Hematopoietic multipotent progenitor cell treated with erythropoietin and hydrocortisone succinate and interleukin-3 and kit ligand, for 4 days (in vitro differentiated cells): ENCODE measurements around the gene RAB34.
"Not testable (repeated sequence)": the region's sequence is repeated elsewhere in the genome, so short reads cannot be mapped to it uniquely, and the experiment has no call there.

Experiments
- DNase-seq: peaks from one replicate; pipeline ENCODE4 v3.0.0-alpha.2; 2015

The RAB34 gene

DNA sequence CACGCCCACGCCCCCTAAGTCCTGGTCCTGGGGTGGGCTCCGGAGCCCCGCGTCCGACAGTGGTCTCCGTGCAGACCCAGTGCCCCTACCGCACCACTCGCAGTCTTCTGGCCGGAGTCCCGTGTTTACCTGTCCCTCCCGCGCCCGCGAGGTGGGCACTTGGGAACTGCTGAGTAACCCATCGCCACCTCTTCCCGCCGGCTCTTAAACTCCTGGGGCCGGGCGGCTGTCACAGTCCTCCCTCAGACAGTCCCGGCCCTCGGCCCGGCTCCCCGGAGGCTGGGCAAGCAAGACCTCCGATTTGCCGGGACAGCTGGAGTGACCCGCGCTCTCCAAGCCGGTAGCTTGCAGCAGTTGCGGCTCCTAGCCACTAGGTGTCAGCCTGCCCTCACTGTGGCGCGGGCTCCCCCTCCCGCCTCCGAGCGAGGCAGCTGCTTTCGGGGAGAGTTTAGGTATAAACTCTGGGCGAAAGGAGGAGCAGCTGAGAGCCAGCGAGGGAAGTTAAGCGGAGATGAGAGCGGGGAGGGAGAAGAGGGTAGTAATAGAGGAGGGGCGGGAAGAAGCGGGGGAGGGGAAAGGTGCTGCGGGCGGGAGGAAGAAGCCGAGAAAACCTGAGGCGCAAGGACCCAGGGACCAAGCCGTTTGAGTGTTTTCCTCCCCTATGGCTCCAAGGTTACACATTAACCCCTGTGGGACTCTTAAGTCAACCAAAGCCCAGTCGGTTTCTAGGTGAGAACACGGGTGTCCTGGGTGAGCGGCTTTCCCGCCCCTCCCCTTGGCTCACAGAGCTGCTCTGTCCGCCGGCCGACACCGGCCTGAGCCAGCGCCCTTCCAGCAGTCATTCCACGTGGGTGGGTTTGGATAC, 9.2 kb upstream of the RAB34 start:
- peak; percentile 97 for DNase-seq

DNA sequence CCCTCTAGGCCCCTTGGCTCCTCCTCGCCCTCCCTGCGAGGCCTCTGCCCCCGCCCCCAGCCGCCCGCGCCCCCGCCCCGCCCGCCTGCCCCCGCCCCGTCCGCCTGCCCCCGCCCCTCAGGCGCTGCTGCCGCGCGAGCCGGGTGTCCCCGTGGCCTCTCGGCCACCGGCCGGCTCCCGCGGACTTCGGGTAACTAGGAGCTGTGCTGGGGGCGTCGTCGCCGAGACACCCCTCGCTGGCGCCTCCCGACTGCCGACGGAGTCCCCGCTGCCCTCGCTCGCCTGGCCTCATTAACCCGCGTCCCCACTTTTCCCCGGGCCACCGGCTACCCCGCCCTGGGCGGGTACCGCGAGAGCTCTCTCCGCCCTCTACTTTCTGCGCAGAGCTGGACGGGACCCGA, 8.6 kb upstream of the RAB34 start, which contains the start of gene TLCD1:
Gene TLCD1, minus strand, starts transcription at position 8 of the 401 bp plus-strand sequence. CDS start 136 bp downstream, outside the sequence.
- peak; percentile 92 for DNase-seq

DNA sequence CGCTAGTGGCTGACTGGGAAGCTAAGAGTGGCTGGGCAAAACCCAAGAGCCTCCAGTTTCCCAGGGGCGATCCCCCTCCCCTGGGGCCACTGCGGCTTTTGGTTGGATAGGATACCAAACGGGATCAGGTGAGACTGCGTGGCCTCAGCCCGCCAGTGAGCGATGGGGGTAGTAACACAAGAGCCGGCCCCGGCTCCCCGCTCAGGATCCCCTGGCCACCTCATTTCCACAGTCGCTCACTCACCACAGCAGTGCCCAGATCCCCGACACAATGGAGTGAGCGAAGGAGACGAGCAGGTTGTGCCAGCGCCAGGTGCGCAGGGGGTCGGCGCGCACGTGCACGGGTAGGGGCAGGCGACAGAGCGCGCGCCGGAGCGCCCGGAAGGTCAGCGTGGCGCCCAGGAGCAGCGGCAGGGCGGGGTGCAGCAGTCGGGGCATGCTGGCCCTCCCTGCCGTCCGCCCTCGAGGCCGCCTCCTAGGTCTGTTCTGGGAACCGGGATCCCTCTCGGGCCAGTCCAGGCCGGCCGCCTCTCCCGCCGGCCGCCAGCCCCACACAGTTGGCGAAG, 8.1 kb upstream of the RAB34 start:
- DNase-seq: peak; percentile 85

DNA sequence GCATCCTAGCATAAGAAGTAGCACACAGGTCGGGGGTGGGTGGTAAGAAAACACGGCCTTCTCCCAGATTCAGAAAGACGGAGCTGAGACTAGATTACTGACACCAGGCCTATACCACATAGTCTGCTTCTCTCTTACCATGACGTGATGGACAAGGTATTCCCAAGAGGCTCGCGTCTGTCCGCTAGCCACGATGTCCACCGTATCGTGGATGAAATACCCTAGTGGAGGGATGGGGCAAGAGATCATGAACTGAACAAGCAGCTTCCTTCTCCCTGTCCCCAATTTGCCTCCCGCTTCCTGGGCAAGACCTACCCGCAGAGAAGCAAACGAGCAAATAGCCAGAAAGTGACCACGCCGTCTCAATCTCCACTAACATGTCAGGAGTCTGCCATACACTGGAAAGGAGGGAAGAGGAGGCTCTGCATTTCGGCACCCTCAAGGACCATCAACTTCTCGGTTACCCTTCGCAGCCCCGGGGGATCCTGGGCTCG, 7.5 kb upstream of the RAB34 start:
- peak; percentile 73 for DNase-seq

DNA sequence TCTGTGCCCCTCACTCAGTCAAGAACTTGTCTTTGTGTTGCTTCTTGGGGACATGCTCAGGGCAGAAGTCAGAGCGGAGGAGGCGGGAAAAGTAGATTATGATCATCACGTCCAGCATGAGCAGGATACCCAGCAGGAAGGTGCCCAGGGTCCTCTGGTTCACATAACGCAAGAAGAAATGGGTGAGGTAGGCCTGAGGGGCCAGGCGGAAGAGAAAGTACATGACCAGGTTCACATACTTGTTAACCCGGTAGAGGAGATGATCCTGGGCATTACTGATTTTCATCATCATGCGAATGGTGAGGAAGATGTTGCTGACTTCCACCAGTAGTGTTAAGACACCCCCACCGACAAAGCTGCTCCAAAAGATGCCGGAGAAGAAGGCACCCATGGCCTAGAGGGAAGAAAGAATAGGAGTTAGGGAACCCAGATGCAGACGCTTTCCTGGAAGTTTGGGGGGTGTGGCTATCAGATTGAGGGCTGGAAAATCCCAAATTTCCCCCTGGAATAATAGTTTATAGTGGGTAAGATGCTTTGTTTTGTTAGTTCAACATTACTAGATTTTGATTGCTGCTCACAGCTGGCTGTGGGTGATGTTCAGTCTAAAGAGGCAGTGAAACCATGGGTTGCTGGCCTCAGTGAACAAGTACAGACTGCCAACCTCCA, 7.0 kb upstream of the RAB34 start:
- DNase-seq: peak; percentile 42

DNA sequence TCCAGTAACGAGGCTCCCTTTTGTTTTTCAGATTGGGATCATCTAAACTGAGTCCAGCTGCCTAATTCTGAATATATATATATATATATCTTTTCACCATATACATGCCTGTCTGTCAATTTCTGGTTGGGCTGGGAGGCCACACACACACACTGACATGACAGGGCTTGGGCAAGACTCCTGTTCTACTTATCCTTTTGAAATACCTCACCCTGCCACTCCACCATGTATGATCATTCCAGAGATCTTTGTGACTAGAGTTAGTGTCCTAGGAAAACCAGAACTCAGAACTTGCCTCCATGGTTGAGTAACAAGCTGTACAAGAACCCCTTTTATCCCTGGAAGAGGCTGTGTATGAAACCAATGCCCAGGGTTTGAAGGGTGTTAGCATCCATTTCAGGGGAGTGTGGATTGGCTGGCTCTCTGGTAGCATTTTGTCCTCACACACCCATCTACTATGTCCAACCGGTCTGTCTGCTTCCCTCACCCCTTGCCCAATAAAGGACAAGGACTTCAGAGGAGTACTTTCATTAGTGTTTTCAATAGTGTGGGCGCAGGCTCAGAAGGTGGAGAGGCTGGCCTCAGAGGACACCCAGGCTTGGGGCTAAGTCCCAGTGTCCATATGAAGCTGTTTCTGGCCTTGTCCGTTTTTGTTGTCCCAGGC, 6.3 kb upstream of the RAB34 start:
- DNase-seq: not testable (repeated sequence)

DNA sequence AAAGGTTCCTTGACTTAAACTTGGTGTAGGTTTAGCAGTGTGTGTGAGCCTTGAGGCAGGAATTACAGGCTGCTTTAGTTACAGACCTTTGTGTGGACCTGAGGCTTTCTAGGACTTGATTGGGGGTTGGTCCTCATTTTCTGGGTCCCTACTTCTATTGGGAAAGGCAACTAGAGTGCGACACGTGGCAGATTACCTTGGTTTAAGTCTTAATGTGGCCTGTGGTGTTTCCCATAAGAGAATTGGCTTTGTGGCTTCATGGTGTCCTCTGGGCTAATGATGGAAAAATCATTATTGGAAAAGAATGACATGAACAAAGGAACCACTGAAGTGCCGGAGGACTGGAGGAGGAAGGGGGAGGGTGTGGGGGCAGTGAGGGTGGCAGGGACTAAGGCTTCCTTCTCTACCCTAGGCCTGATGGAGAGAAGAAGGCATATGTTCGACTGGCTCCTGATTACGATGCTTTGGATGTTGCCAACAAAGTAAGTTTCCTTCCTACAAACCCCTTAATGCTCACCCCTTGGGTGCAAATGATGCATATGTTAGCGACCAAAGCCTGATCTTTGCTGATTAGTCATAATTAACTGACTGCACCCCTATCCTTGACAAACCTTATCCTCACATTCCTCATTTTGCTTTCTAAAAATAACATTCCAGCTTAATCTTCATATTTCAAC, 5.6 kb upstream of the RAB34 start:
- no peak for DNase-seq

DNA sequence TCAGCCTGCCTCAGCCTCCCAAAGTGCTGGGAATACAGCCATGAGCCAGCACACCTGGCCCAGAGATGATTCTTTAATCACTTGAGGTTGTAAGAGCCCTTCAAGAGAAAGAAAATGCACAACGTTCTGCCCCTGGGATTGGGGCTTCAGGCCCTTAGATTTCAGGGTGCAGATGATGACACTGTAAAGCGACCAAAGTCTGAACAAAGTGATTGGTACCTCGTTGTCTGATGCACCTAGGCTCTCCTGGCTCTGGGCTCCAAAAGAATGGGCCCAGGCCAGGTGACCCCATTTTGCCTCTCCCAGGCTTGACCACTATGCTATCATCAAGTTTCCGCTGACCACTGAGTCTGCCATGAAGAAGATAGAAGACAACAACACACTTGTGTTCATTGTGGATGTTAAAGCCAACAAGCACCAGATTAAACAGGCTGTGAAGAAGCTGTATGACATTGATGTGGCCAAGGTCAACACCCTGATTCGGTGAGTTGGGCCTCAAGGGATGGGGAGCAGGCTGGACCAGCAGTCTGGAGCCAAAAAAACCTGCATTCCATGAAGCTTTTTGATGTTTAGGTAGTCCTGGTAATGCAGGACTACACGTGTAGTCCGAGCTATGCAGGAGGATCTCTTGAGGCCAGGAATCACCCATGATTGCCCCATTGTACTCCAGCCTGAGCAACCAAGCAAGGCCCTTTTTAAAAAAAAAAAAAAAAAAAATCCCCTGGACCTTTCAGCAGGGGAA, 4.9 kb upstream of the RAB34 start:
- no peak for DNase-seq

DNA sequence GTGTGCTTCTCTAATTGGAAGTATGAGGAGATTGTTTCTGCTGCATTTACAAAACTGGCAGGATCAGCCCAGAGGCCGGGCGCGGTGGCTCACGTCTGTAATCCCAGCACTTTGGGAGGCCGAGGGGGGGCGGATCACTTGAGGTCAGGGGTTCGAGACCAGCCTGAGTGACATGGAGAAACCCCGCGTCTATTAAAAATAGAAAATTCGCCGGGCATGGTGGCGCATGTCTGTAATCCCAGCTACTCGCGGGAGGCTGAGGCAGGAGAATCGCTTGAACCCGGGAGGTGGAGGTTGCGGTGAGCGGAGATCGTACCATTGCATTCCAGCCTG, 3.3 kb upstream of the RAB34 start:
- not testable (repeated sequence) for DNase-seq

DNA sequence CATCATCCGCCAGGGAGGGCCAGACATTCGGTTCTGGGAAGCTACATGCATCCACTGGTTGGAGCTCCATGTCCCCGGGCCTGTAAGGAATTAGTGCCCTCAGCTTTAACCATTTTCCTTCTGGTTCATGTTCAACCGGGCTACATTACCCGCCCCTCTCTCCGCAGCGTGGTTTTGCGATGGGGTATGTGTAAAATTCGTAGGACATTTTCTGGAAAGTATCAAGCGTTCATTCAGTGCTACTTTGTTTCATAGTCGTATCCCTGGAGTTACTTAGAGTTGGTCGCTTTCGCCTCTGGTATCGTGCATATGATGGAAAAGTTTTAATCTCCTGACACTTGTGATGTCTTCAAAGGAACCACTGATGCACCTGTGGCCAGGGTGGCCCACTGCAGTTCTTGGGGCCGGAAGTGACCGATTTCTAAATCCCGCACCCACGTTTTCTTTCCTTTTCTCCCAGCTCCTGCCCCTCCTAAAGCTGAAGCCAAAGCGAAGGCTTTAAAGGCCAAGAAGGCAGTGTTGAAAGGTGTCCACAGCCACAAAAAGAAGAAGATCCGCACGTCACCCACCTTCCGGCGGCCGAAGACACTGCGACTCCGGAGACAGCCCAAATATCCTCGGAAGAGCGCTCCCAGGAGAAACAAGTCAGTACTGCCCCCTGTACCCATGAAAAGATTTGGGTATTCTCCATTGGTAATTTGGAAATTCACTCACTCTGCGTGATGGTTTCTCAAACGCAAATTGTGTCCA, 2.8 kb upstream of the RAB34 start:
- peak; percentile 57 for DNase-seq

DNA sequence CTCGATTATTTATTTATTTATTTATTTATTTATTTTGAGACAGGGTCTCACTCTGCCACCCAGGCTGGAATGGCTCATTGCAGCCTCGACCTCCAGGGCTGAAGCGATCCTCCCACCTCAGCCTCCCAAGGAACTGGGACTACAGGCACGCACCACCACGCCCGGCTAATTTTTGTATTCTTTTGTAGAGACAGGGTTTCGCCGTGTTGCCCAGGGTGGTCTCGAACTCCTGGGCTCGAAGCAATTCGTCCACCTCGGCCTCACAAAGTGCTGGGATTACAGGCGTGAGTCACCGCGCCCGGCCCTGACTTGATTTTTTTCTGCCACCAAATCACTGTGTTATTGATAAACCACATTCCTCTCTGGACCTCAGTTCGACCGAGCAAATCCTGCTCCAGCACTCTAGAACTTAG, 1.4 kb upstream of the RAB34 start:
- DNase-seq: no peak

DNA sequence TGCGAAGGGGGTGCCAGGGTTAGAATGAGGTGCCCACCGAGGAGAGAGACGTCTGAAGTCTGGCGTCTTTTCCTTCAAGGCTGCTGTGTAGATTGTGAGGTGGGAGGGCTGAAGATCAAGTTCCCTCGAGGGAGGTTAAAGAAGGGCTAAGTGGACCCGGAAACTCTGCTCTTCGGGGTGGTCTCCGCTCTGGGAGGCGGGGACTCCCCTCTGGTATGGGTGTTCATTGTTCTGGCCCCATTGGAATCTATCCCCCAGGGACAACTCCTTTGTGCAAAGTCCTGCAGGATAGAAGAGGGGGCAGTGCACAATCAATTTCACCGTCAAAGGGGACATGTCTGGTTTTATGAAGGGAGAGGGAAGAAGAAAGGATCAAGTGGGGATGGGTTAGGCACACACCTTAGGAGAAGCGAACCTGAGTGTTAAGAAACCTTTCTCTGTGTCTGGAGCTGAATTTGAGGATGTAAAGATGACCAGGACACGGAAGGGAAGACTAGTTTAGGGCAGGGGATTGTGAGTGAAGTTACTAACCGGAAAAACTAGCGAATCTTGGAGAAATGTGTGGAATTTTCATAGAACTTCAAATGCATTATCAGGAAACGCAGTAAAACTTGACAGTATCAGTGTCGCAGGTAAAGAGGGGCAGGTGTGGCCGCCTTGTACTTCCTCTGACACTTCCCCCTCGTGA, 809 bp upstream of the RAB34 start:
- DNase-seq: no peak

DNA sequence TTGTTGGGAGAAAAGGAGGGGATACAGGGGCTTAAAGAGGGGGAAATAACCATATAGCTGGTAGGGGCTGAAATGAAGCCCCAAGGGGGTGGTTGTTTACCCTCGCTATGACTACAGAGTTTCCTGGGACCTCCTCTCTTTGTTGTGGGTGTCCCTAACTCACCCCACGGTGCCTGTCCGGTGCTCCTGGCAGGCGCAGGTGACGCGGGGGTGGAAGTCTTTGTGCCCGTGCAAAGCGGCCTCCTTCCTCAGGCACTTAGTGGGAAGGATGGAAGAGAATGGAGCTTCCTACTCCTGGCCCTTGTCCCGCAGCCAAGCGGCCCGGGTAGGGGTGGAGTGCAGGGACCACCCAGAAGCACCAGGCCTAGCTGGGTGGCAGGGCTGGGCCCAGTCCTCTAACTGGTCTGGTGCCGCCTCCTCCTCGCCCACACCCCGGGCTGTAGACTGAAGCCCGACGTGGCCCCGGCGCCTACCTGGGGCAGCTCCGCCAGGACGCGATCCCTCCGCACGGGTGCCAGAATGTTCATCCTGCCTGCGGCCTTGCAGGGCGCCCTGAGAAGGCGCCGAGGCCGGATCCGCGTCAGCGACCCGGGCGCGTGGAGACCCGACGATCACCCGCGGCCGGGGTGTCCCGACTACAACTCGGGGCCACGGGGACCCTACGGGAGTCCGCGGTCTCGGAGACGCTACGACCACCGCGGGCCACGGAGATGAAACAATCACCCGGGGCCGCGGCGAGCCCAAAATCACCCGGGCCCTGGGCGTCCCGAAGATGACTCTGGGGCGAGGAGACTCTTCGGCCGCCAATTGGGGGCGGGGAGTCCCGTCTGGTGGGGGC, 709 bp downstream of the RAB34 start:
- no peak for DNase-seq

DNA sequence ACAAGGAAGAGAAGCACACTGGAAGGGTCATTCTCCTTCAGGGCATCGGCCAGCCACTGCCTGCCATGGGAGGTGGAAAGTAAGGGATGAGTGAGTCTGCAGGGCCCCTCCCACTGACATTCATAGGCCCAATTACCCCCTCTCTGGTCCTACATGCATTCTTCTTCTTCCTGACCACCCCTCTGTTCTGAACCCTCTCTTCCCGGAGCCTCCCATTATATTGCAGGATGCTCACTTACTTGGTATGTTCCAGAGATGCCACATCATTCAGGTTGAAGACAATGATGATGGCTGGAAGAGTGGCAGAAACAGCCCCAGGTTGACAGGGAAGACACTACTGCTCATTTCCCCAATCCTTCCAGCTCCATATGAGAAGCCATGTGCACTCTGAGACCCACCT, 2.5 kb downstream of the RAB34 start:
- no peak for DNase-seq

DNA sequence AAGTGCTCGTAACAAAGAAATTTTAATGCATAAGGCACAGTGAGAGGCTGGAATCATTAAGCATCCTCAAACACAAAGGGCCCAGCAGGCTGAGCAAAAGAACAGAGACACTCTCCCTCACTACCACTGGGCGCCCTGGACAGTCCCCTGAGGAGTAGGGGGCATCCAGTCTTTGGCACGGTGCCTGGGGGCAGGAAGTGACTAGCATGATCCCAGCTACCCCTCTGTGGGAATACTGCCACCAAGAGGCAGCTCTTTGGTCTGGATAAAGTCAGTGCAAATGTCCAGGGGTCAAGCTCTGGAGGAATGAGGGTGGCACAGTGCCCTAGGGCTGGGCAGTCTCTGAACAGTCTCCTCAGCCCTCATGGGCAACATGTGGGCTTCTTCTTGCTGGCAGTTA, 3.4 kb downstream of the RAB34 start:
- no peak for DNase-seq

DNA sequence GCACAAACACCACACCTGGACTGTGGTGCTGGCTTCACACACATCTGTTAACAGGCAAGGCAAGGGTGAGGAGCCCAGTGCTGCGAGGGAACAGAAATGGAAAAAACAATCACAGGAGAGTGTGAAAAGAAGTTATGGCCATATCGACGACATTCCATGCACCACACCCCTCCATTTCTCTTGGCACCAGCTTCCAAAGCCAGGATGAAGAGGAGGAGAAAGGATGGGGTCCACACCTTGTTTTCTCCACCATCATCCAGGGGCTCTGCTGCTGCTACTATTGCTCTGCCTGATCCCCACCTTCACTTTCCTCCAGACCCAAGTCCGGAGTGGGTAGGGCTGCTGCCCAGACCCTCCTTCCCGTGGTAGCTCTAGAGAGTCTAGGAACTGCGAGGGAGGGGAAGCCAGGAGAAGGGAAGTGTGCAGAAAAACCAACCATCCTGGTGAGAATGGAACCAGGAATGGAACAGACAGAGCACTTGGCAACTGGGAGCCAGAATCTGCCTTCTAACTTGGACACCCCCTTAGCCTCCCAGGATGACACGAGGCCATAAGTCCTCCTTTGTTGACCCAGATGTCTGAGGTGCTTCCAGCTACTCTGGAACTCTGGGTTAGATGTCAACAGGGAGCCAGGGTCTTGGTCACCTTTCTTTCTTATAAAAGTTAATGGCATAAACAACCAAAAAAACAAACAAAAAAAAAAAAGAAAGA, 4.8 kb downstream of the RAB34 start:
- no peak for DNase-seq

DNA sequence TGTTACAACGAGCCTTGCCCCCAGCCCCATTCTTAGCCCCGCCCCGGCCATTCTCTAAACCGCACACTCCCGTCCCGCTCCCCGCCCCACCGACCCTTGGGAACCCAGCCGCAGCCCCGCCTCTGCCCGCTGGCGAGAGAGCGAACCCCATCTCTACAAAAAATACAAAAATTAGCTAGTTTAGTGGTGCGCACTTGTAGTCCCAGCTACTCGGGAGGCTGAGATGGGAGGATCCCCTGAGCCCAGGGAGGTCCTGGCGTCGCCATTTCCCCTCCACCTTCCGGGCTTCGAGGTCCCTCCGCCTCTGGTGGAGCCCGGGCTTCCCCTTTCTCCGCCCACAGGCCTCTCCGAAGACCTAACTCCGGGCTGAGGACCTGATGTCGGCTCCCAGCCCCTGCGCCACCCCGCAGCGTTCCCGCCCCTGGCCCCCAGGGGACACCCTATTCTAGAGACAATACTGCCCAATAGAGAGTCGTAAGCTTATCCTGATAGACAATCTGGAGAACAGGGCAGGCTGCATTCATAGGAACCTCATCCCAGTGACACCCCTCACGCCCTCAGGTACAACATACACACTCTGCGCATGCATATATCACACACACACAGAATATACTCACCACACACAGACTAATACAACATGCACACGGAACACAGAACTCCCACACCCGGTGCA, 5.5 kb downstream of the RAB34 start:
- DNase-seq: peak; percentile 93

DNA sequence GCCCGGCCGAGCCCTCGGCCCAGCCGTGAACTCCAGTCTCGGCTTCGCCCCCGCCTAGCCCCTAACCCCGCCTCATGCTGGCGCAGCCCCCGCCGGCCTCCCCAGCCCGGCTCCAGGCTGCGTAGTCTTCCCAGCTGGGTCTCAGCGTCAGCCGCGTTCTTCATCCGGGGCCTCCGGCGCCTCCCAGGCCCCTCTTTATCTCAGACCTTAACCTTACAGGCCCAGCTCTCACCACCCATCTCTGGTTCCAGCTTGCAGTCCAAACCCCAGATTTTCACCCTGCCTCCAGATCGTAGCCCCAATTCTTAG, 6.0 kb downstream of the RAB34 start, which contains the start of gene PROCA1:
Gene PROCA1, minus strand, starts transcription at position 166 of the 309 bp plus-strand sequence. CDS start 228 bp downstream, outside the sequence.
- DNase-seq: peak; percentile 79
